IPS DF 4.7 (cell line): ENCODE data around the gene MYRF.

ENCODE experiments used
- DNase-seq: peaks from one replicate; pipeline ENCODE4 v3.0.0-alpha.2; 2013; ENCODE audit warnings: low spot score; ENCODE audit errors: extremely low read depth

Gene MYRF

GRCh38 chr11:61718621-61719302 is 33.7 kb upstream of the MYRF start:
- DNase-seq = no peak

GRCh38 chr11:61719978-61720377 is 32.5 kb upstream of the MYRF start:
- no peak for DNase-seq

DNA sequence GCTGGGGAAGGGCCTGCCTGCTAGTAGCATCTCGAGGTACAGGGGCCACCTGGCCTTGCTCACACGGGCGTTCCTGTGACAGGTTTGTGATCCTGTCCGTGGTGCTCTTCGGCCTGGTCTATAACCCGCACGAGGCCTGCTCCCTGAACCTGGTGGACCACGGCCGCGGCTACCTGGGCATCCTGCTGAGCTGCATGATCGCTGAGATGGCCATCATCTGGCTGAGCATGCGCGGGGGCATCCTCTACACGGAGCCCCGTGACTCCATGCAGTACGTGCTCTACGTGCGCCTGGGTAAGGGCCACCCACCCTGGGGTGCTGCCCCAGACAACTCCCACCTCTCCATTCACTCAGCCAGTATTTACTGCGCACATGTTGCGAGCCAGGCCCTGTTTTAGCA is 31.8 kb upstream of the MYRF start:
- DNase-seq = no peak

GRCh38 chr11:61724437-61724836 is 28.0 kb upstream of the MYRF start:
- no peak for DNase-seq

DNA sequence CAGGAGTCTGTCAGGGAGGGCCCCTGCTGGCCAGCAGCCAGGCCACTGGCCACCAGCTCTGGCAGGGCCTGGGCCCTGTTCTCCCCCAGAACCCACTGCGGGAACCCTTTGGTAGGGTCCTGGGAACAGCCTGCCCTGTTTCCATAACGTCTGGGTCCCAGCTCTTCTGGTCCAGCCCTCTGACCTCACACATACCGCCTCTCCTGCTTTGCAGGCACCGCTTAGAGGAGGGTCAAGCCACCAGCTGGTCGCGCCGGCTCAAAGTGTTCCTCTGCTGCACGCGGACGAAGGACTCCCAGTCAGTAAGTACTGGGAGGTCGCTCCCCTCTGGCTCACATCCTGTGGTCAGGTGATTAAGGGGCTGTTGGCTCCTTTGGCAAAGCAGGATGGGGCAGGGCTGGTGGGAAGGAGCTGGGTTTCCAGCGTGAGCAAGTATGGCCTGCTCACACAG is 26.6 kb upstream of the MYRF start:
- no peak for DNase-seq

GRCh38 chr11:61726775-61727174 is 25.7 kb upstream of the MYRF start:
- no peak for DNase-seq

- DNase-seq = no peak
Measured at GRCh38 chr11:61727401-61727811, 25.0 kb upstream of the MYRF start.

GRCh38 chr11:61728066-61728939 is 24.1 kb upstream of the MYRF start:
- no peak for DNase-seq

DNA sequence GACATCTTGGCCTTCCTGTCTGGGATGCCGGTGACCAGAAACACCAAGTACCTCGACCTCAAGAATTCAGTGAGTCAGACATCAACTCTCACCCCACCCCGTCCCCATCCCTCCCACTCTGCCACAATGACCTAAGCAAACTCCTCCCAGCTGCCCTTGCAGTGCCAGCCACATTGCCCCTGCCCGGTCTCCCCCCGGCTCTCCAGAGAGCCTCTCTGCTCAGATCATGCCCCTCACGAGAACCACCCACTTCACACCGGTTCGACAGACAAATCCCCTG is 23.6 kb upstream of the MYRF start:
- no peak for DNase-seq

GRCh38 chr11:61730240-61730994 is 22.0 kb upstream of the MYRF start:
- no peak for DNase-seq

GRCh38 chr11:61731211-61731951 is 21.1 kb upstream of the MYRF start:
- DNase-seq = no peak

- DNase-seq = no peak
Measured at GRCh38 chr11:61731952-61732675, 20.3 kb upstream of the MYRF start.

DNA sequence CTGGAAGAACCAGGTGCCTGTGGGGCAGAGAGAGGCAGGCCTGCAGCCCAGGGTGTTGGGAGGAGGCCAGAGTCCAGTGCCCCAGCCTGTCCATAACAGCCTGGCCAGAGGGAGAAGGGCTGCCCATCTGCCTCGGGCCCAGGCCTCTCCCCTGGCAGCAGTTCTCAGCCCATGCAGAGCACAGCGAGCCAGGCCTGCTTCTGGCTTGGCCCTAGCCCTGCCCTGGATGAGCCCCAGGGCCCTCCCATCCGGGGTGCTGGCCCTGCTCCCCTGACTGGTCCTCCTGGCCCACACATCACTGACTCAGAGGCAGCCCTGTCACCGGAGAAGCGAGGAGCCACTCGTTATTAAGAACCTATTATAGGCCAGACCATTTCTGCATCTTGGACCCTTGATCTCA is 19.7 kb upstream of the MYRF start:
- no peak for DNase-seq

GRCh38 chr11:61733120-61733978 is 19.1 kb upstream of the MYRF start:
- no peak for DNase-seq

DNA sequence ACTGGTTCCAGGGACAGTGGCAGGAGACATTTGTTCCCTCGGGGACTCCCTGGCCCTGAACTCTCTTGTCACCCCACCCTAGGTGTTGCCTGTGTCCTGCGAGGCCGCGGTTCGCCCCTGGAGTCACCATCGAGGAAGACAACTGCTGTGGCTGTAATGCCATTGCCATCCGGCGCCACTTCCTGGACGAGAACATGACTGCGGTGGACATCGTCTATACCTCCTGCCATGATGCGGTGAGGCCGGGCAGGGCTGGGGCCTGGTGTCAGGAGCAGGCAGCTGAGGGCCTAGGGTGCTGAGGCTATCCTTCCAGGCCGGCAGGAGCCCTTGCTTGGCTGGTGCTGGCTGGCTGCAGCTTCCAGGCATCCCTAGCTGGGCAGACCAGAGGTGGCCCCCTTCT is 17.7 kb upstream of the MYRF start:
- DNase-seq = no peak

GRCh38 chr11:61735391-61735790 is 17.0 kb upstream of the MYRF start:
- no peak for DNase-seq

GRCh38 chr11:61736310-61736709 is 16.1 kb upstream of the MYRF start:
- no peak for DNase-seq

- no peak for DNase-seq
Measured at GRCh38 chr11:61737131-61737530, 15.3 kb upstream of the MYRF start.

- DNase-seq = no peak
Measured at GRCh38 chr11:61737636-61738386, 14.6 kb upstream of the MYRF start.
